ENCODE results near the gene GRAMD4.

Gene GRAMD4

GRCh38 chr22:46629291-46629690 is 9.1 kb downstream of the GRAMD4 start:
- H3K36me3 ChIP-seq (ENCODE audit: control insufficient read depth, low read length), result no peaks in the 10 kb centered on the region
- H3K27me3 ChIP-seq (ENCODE audit: control insufficient read depth, low read length), result no peaks in the 10 kb centered on the region
- H3K4me1 ChIP-seq (ENCODE audit: control insufficient read depth, low read length), result peaks cover 4% of the 10 kb centered on the region
- H3K4me2 ChIP-seq (ENCODE audit: low read length), result no peak overlapping the region
- no peaks in the 10 kb centered on the region for H3F3A ChIP-seq (ENCODE audit: control insufficient read depth, insufficient read depth)
- no peaks in the 10 kb centered on the region for H3K9me2 ChIP-seq (replicated peaks; ENCODE audit: control insufficient read depth, low read length)
- no peak overlapping the region for H3K27ac ChIP-seq (ENCODE audit: low read depth, low read length)
- TF ChIP-seq CTCF (IDR thresholded peaks at IDR 0.05; ENCODE audit: low read depth, low read length, poor library complexity, severe bottlenecking), result no peak
- TF ChIP-seq EZH2phosphoT487 (IDR thresholded peaks at IDR 0.05; ENCODE audit: borderline replicate concordance, low read length), result no peak
- H4K20me1 ChIP-seq (ENCODE audit: control insufficient read depth, insufficient read depth, low read depth, low read length), result peaks cover 7% of the 10 kb centered on the region
- peaks cover 12% of the 10 kb centered on the region for H3K79me2 ChIP-seq (ENCODE audit: control insufficient read depth, low read length)
- H3K9me3 ChIP-seq (ENCODE audit: control insufficient read depth, insufficient read depth, low read length), result no peaks in the 10 kb centered on the region
- no peak overlapping the region for H3K4me3 ChIP-seq (ENCODE audit: low read length)

DNA sequence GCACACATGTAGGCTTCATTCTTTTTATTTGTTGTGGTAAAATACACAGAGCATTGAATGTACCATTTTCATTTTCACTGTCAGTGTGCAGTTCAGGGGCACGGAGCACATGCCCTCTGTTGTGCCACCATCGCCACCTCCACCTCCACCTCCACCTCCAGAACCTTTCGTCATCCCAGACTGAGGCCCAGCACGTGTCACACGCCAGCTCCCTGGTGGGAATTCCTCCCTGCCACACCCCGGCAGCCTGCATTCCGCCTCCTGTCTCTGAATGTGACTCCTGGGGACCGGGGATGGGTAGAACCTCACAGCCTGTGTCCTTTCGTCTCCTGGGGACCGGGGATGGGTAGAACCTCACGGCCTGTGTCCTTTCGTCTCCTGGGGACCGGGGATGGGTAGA is 10.9 kb downstream of the GRAMD4 start:
- no peaks in the 10 kb centered on the region for H3K9me3 ChIP-seq (ENCODE audit: control insufficient read depth, insufficient read depth, low read length)
- no peaks in the 10 kb centered on the region for H3K4me1 ChIP-seq (ENCODE audit: control insufficient read depth, low read length)
- H3F3A ChIP-seq (ENCODE audit: control insufficient read depth, insufficient read depth), result no peaks in the 10 kb centered on the region
- H3K27me3 ChIP-seq (ENCODE audit: control insufficient read depth, low read length), result no peaks in the 10 kb centered on the region
- no peaks in the 10 kb centered on the region for H3K36me3 ChIP-seq (ENCODE audit: control insufficient read depth, low read length)
- H4K20me1 ChIP-seq (ENCODE audit: control insufficient read depth, insufficient read depth, low read depth, low read length), result peaks cover 7% of the 10 kb centered on the region
- no peaks in the 10 kb centered on the region for H3K9me2 ChIP-seq (replicated peaks; ENCODE audit: control insufficient read depth, low read length)
- H3K27ac ChIP-seq (ENCODE audit: low read depth, low read length), result no peak overlapping the region
- no peak overlapping the region for H3K4me2 ChIP-seq (ENCODE audit: low read length)
- H3K4me3 ChIP-seq (ENCODE audit: low read length), result no peak overlapping the region
- TF ChIP-seq CTCF (IDR thresholded peaks at IDR 0.05; ENCODE audit: low read depth, low read length, poor library complexity, severe bottlenecking) (no peak), EZH2phosphoT487 (IDR thresholded peaks at IDR 0.05; ENCODE audit: borderline replicate concordance, low read length) (no peak)
- no peaks in the 10 kb centered on the region for H3K79me2 ChIP-seq (ENCODE audit: control insufficient read depth, low read length)

GRCh38 chr22:46632646-46633249 is 12.6 kb downstream of the GRAMD4 start:
- Histone ChIP-seq H4K20me1 (ENCODE audit: control insufficient read depth, insufficient read depth, low read depth, low read length) (peaks cover 7% of the 10 kb centered on the region), H3K27me3 (ENCODE audit: control insufficient read depth, low read length) (no peaks in the 10 kb centered on the region), H3K4me1 (ENCODE audit: control insufficient read depth, low read length) (no peaks in the 10 kb centered on the region), H3F3A (ENCODE audit: control insufficient read depth, insufficient read depth) (no peaks in the 10 kb centered on the region), H3K79me2 (ENCODE audit: control insufficient read depth, low read length) (no peaks in the 10 kb centered on the region), H3K36me3 (ENCODE audit: control insufficient read depth, low read length) (no peaks in the 10 kb centered on the region), H3K9me3 (ENCODE audit: control insufficient read depth, insufficient read depth, low read length) (no peaks in the 10 kb centered on the region), H3K9me2 (replicated peaks; ENCODE audit: control insufficient read depth, low read length) (no peaks in the 10 kb centered on the region), H3K27ac (ENCODE audit: low read depth, low read length) (no peak overlapping the region), H3K4me2 (ENCODE audit: low read length) (no peak overlapping the region), H3K4me3 (ENCODE audit: low read length) (no peak overlapping the region)
- no peak for TF ChIP-seq EZH2phosphoT487 (IDR thresholded peaks at IDR 0.05; ENCODE audit: borderline replicate concordance, low read length)
- TF ChIP-seq CTCF (IDR thresholded peaks at IDR 0.05; ENCODE audit: low read depth, low read length, poor library complexity, severe bottlenecking), result no peak
